Measurements from ENCODE around the gene SPARCL1.
"Not testable (repeated sequence)": the region's sequence is repeated elsewhere in the genome, so short reads cannot be mapped to it uniquely, and the experiment has no call there.

The SPARCL1 gene

GRCh38 chr4:87502580-87503238 lies 26.5 kb downstream of the SPARCL1 start:
- no peak for DNase-seq (ENCODE audit: low read depth in 2 of 2, low spot score in 1 of 2)

- no peak for DNase-seq (ENCODE audit: low read depth in 2 of 2, low spot score in 1 of 2)
Measured at GRCh38 chr4:87500092-87500462, 29.1 kb downstream of the SPARCL1 start.

GRCh38 chr4:87499403-87500091 lies 29.6 kb downstream of the SPARCL1 start:
- no peak for DNase-seq (ENCODE audit: low read depth in 2 of 2, low spot score in 1 of 2)

- DNase-seq (ENCODE audit: low read depth in 2 of 2, low spot score in 1 of 2): no peak
Measured at GRCh38 chr4:87498446-87498900, 30.7 kb downstream of the SPARCL1 start.

- no peak for DNase-seq (ENCODE audit: low read depth in 2 of 2, low spot score in 1 of 2)
Measured at GRCh38 chr4:87497578-87497977, 31.6 kb downstream of the SPARCL1 start.

- no peak for DNase-seq (ENCODE audit: low read depth in 2 of 2, low spot score in 1 of 2)
Measured at GRCh38 chr4:87497159-87497558, 32.0 kb downstream of the SPARCL1 start.

- DNase-seq (ENCODE audit: low read depth in 2 of 2, low spot score in 1 of 2): no peak
Measured at GRCh38 chr4:87493115-87493514, 36.1 kb downstream of the SPARCL1 start.

- not testable (repeated sequence) for DNase-seq (ENCODE audit: low read depth in 2 of 2, low spot score in 1 of 2)
Measured at GRCh38 chr4:87491851-87492250, 37.3 kb downstream of the SPARCL1 start.

- DNase-seq (ENCODE audit: low read depth in 2 of 2, low spot score in 1 of 2): no peak
Measured at GRCh38 chr4:87491436-87491835, 37.7 kb downstream of the SPARCL1 start.

GRCh38 chr4:87490664-87491369 lies 38.4 kb downstream of the SPARCL1 start:
- DNase-seq (ENCODE audit: low read depth in 2 of 2, low spot score in 1 of 2): no peak

GRCh38 chr4:87489678-87490077 lies 39.5 kb downstream of the SPARCL1 start:
- DNase-seq (ENCODE audit: low read depth in 2 of 2, low spot score in 1 of 2): no peak

- not testable (repeated sequence) for DNase-seq (ENCODE audit: low read depth in 2 of 2, low spot score in 1 of 2)
Measured at GRCh38 chr4:87488666-87489065, 40.5 kb downstream of the SPARCL1 start.

GRCh38 chr4:87483247-87483646 lies 45.9 kb downstream of the SPARCL1 start:
- not testable (repeated sequence) for DNase-seq (ENCODE audit: low read depth in 2 of 2, low spot score in 1 of 2)

- DNase-seq (ENCODE audit: low read depth in 2 of 2, low spot score in 1 of 2): no peak
Measured at GRCh38 chr4:87481377-87481776, 47.8 kb downstream of the SPARCL1 start.

- DNase-seq (ENCODE audit: low read depth in 2 of 2, low spot score in 1 of 2): no peak
Measured at GRCh38 chr4:87478732-87479250, 50.4 kb downstream of the SPARCL1 start.

- DNase-seq (ENCODE audit: low read depth in 2 of 2, low spot score in 1 of 2): no peak
Measured at GRCh38 chr4:87476934-87477333, 52.2 kb downstream of the SPARCL1 start.

- no peak for DNase-seq (ENCODE audit: low read depth in 2 of 2, low spot score in 1 of 2)
Measured at GRCh38 chr4:87469390-87469789, 59.8 kb downstream of the SPARCL1 start.

GRCh38 chr4:87465739-87466366 lies 63.3 kb downstream of the SPARCL1 start:
- no peak for DNase-seq (ENCODE audit: low read depth in 2 of 2, low spot score in 1 of 2)

GRCh38 chr4:87462102-87462501 lies 67.1 kb downstream of the SPARCL1 start:
- DNase-seq (ENCODE audit: low read depth in 2 of 2, low spot score in 1 of 2): no peak

- DNase-seq (ENCODE audit: low read depth in 2 of 2, low spot score in 1 of 2): no peak
Measured at GRCh38 chr4:87461281-87461700, 67.9 kb downstream of the SPARCL1 start.

GRCh38 chr4:87458913-87459312 lies 70.3 kb downstream of the SPARCL1 start:
- DNase-seq (ENCODE audit: low read depth in 2 of 2, low spot score in 1 of 2): no peak
